ENCODE results near the gene ADAMTS10.
"Not testable (repeated sequence)": the region's sequence is repeated elsewhere in the genome, so short reads cannot be mapped to it uniquely, and the experiment has no call there.

Gene ADAMTS10

DNA sequence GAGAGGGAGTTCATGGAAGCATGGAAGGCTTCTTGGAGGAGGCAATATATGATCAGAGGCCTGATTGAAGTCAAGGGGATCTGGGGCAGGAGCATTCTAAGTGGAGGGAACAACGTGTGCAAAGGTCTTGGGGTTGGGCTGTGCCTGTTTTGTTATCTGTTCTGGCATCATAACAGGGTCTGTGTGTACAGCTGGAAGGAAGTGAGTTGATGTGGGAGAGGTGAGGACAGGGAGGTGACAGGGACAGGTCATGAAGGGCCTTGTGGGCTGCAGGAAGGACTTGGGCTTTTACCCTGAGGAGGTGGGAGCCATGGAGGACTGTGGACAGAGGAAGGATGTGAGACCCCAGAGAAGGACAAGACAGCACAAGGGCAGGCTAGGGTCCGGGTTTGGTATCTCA lies 18.7 kb upstream of the ADAMTS10 start:
- no peak for DNase-seq (ENCODE audit: low read depth in 2 of 2, low spot score in 1 of 2)

GRCh38 chr19:8626842-8627241 lies 16.3 kb upstream of the ADAMTS10 start:
- DNase-seq (ENCODE audit: low read depth in 2 of 2, low spot score in 1 of 2), result no peak

DNA sequence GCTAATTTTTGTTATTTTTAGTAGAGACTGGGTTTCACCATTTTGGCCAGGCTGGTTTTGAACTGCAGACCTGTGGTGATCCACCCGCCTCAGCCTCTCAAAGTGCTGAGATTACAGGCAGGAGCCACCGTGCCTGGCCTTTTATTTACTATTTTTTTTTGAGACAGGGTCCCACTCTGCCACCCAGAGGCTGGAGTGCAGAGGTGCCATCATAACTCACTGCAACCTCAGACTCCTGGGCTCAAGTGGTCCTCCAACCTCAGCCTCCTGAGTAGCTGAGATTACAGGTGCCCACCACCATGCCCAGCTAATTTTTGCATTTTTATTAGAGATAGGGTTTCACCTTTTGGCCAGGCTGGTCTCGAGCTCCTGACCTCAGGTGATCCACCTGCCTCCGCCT lies 12.4 kb upstream of the ADAMTS10 start:
- DNase-seq (ENCODE audit: low read depth in 2 of 2, low spot score in 1 of 2), result not testable (repeated sequence)

DNA sequence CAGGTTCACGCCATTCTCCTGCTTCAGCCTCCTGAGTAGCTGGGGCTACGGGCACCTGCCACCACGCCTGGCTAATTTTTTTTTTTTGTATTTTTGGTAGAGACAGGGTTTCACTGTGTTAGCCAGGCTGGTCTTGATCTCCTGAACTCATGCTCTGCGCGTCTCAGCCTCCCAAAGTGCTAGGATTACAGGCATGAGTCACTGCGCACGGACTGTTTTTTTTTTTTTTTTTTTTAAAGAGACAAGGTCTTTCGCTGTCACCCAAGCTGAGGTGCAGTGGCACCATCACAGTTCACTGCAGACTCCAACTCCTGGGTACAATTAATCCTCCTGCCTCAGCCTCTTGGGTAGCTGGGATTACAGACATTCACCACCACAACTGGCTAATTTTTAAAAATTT lies 8.2 kb upstream of the ADAMTS10 start:
- DNase-seq (ENCODE audit: low read depth in 2 of 2, low spot score in 1 of 2), result no peak

DNA sequence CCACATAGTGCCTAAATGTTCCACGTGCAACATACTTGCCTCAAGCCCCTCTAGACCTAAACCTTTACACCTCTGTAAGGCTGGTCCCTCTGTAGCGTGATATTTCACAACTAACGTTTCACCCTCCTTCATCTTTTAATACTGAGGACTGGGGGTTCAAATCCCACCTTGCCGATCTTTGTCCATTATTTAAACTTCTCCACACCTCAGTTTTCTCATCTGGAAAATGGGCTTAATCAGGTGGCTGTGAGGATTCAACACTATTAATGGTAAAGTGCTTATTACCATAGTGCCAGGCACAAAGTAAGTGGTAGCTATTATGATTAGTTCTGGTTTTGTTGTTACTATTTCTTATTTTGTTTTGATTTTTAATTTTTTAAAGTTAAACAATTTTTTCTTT lies 7.5 kb upstream of the ADAMTS10 start:
- DNase-seq (ENCODE audit: low read depth in 2 of 2, low spot score in 1 of 2), result no peak

DNA sequence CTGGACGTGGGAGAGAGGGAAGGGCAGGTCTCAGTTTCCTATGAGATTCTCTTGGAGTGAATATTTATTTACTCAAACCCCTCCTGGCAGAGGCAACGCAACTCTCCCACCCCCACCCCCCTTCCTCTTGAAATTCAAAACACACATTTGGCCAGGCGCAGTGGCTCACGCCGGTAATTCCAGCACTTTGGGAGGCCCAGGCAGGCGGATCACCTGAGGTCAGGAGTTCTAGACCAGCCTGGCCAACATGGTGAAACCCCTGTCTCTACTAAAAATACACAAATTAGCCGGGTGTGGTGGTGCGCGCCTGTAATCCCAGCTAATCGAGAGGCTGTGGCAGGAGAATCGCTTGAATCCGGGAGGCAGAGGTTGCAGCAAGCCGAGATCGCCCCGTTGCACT lies 6.8 kb upstream of the ADAMTS10 start:
- not testable (repeated sequence) for DNase-seq (ENCODE audit: low read depth in 2 of 2, low spot score in 1 of 2)

GRCh38 chr19:8616861-8617260 lies 6.3 kb upstream of the ADAMTS10 start:
- DNase-seq (ENCODE audit: low read depth in 2 of 2, low spot score in 1 of 2), result no peak

- DNase-seq (ENCODE audit: low read depth in 2 of 2, low spot score in 1 of 2), result peak in 1 of 2 donors; percentile 18
Observed at GRCh38 chr19:8615813-8616596, 5.5 kb upstream of the ADAMTS10 start.

DNA sequence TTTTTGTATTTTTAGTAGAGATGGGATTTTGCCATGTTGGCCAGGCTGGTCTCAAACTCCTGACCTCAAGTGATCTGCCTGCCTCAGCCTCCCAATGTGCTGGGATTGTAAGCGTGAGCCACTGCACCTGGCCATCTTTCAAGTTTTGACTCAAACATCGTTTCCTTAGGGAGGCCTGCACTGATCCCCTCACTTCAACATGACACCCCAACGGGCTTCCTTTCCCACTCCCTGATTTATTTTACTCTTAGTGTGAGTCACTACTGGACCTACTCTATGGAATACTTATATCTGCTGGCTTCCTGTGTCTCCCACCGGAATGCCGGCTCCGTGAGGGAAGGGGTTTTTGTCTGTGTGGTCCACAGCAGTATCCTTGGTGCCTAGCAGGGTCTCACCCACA lies 4.5 kb upstream of the ADAMTS10 start:
- no peak for DNase-seq (ENCODE audit: low read depth in 2 of 2, low spot score in 1 of 2)

GRCh38 chr19:8614455-8614854 lies 3.9 kb upstream of the ADAMTS10 start:
- no peak for DNase-seq (ENCODE audit: low read depth in 2 of 2, low spot score in 1 of 2)

DNA sequence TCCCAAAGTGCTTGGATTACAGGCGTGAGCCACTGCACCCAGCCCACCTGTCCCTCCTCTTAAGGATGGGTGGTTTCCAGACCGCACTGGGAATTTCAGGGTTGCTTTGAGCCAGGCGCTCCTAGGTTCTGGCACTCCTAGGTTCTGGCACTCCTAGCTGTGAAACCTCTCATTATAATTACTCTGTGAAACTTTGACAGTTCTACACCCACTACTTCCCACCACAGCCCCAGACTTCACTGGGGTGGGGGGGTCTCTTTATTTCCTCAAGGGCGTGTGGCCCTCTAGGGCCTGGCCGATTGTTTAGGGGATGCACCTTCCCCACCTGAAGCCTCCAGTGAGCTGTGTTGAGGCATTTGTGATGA lies 2.3 kb upstream of the ADAMTS10 start:
- DNase-seq (ENCODE audit: low read depth in 2 of 2, low spot score in 1 of 2), result no peak

DNA sequence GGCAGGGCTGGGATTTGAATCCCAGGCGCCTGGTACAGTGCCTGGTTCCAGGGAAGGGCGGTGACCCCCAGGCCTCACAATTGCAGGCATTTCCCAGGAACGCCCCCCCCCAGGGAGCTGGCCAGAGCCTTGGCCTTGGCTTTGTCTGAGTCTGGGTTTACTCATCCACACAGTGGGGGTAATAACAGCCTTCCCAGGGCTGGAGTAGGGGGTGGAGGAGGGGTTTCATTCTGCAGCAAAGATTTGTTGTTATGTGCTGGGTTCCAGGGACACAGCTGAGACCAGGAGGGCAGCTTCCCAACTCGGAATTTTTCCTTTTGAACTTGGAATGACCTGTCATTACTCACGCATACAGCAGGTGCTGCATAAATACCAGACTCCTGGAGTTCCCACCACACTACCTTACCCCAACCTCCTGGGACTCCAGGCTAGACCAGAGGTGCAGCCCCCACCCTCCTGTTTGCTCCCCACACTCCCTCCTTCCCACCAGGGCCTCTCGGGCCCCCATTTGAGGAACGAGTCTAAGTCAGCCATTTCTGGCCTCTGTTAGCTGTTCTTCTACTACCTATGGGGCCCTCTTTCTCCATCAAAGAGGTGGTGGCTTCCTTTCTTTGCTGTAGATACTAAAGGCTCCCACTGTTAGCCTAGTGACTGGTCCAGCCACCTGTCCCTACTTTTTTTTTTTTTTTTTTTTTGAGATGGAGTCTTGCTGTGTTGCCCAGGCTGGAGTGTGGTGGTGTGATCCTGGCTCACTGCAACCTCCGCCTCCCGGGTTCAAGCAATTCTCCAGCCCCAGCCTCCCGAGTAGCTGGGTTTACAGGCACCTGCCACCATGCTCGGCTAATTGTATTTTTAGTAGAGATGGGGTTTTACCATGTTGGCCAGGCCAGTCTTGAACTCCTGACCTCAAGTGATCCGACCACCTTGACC lies 1.6 kb upstream of the ADAMTS10 start:
- DNase-seq (ENCODE audit: low read depth in 2 of 2, low spot score in 1 of 2), result no peak

GRCh38 chr19:8611391-8611876 lies 919 bp upstream of the ADAMTS10 start:
- no peak for DNase-seq (ENCODE audit: low read depth in 2 of 2, low spot score in 1 of 2)

DNA sequence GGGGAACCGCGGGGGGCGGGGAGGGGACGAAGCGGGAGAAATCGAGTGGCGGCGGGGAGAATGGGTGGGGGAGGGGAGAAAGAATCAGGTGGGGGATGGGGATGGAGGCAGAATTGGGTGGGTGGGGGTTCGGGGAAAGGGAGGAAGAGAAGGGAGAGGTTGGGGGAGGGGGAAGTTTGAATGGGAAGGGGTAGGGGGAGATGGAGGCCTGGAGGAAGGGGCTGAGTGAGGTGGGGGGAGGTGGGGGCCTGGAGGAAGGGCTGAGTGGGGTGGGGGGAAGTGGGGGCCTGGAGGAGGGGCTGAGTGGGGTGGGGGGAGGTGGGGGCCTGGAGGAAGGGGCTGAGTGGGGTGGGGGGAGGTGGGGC lies 403 bp upstream of the ADAMTS10 start:
- DNase-seq (ENCODE audit: low read depth in 2 of 2, low spot score in 1 of 2), result no peak

GRCh38 chr19:8609279-8610040 lies 1.1 kb downstream of the ADAMTS10 start:
- DNase-seq (ENCODE audit: low read depth in 2 of 2, low spot score in 1 of 2), result no peak

- DNase-seq (ENCODE audit: low read depth in 2 of 2, low spot score in 1 of 2), result no peak
Observed at GRCh38 chr19:8608941-8609278, 1.6 kb downstream of the ADAMTS10 start.

DNA sequence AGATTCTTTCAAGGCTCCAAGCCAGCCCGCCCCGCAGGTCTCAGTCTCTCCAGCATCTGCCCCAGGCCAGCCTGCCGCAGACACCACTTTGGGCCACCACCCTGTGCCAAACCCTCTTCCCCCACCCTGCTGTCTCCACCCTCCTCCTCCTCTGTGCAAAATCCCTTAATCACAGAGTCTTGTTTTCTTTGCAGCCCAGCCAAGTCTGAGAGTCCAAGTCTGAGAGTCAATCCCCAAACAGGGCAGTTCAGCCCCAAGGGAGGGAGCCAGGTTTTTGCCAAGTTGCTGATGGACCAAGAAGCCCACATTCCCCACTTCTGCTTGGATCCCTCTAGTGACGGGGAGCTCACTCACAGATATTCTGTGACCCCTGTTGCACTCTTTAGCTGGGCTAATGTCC lies 3.1 kb downstream of the ADAMTS10 start:
- no peak for DNase-seq (ENCODE audit: low read depth in 2 of 2, low spot score in 1 of 2)

GRCh38 chr19:8605514-8605913 lies 5.0 kb downstream of the ADAMTS10 start:
- DNase-seq (ENCODE audit: low read depth in 2 of 2, low spot score in 1 of 2), result no peak

DNA sequence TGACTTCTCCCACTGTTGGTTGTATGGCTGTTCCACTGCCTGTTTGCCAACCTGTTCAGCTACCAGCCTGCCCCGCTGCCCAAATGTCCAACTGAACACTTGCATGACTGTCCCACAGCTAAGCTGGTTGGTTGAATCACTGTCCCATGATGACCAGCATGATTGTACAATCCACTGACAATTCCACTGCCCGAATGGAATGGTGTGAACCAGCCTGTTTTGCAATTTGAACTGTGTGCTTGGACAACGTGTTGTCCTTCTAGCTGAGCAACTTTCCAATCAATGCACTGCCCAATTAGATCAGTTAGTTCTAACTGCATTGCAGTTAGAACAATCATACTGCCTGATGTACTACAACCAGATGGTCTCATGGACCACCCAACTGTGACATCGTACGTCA lies 8.7 kb downstream of the ADAMTS10 start:
- DNase-seq (ENCODE audit: low read depth in 2 of 2, low spot score in 1 of 2), result no peak

- DNase-seq (ENCODE audit: low read depth in 2 of 2, low spot score in 1 of 2), result no peak
Observed at GRCh38 chr19:8600816-8601215, 9.7 kb downstream of the ADAMTS10 start.

DNA sequence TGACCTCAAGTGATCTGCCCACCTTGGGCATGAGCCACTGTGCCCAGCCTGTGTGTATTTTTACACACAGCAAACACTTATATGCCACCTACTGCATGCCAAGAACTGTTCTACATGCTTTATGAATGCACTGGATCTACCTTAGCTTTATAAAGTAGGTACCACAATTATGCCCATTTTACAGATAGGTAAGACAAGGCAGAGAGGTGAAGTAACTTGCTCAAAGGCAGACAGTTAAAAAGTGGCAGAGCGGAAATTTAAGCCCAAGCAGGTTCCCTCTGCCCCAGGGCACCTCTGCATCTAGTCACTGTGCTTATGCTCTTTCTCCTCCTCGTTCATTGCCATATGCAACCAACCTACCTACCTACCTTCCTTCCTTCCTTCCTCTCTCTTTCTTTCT lies 10.5 kb downstream of the ADAMTS10 start:
- DNase-seq (ENCODE audit: low read depth in 2 of 2, low spot score in 1 of 2), result no peak

GRCh38 chr19:8596168-8596567 lies 14.3 kb downstream of the ADAMTS10 start:
- no peak for DNase-seq (ENCODE audit: low read depth in 2 of 2, low spot score in 1 of 2)
